NCI-H82 treated with DMSO at 0.1 percent for 48 hours (cell line): ENCODE data around the gene DLAT.
"Not testable (repeated sequence)": the region's sequence is repeated elsewhere in the genome, so short reads cannot be mapped to it uniquely, and the experiment has no call there.

Source experiments
- DNase-seq: peaks from one replicate; lab custom pipeline; 2025; ENCODE audit not compliant: unreplicated experiment; lab: John Stamatoyannopoulos, UW

DLAT gene

DNA sequence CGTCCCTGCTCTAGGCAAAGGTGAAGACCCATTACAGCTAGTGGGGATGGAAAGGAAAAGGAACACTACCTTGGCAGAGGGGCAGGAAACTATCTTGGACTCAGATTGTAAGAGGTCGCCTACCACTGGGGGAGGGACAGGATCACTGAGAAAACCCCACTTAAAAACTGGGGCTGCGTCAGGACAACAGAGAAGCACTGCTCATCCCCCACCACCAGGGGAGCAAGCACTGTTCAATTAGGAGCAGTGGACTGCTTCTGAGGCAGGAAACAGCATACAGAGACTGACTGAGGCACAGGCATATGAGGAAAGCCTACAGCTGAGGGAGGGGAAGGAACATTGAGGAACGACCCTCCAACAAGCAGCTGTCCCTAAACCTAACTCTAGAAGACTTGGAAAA is 20.8 kb upstream of the DLAT start:
- DNase-seq: no peak

DNA sequence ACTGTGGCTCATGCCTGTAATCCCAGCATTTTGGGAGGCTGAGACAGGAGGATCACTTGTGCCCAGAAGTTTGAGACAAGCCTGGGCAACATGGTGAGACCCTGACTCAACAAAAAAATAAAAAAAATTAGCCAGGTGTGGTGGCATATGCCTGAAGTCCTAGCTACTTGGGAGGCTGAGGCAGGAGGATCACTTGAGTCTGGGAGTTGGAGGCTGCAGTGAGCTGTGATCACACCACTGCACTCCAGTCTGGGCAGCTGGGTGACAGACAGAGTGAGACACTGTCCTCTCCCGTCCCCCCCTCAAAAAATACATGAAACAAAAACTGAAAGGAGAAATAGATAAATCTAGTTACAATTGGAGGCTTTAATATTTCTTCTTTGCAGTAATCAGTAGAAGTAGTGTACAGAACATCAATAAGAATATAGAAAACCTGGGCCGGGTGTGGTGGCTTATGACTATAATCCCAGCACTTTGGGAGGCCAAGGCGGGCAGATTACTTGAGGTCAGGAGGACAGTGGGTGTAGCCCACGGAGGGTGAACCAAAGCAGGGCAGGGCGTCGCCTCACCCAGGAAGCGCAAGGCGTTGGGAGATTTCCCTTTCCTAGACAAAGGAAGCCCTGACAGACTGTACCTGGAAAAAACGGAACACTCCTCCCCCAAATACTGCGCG is 19.6 kb upstream of the DLAT start:
- DNase-seq: no peak

DNA sequence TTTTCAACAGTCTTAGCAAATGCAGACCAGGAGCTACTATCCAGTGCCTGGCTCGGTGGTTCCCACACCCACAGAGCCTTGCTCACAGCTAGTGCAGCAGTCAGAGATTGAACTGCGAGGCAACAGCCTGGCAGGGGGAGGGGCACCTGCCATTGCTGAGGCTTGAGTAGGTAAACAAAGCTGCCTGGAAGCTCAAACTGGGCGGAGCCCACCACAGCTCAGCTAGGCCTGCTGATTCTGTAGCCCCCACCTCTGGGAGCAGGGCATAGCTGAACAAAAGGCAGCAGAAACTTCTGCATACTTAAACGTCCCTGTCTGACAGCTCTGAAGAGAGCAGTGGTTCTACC is 19.1 kb upstream of the DLAT start:
- DNase-seq: not testable (repeated sequence)

DNA sequence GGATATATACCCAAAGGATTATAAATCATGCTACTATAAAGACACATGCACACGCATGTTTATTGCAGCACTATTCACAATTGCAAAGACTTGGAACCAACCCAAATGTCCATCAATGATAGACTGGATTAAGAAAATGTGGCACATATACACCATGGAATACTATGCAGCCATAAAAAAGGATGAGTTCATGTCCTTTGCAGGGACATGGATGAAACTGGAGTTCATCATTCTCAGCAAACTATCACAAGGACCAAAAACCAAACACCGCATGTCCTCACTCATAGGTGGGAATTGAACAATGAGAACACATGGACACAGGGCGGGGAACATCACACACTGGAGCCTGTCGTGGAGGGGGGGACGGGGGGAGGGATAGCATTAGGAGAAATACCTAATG is 13.8 kb upstream of the DLAT start:
- DNase-seq: not testable (repeated sequence)

DNA sequence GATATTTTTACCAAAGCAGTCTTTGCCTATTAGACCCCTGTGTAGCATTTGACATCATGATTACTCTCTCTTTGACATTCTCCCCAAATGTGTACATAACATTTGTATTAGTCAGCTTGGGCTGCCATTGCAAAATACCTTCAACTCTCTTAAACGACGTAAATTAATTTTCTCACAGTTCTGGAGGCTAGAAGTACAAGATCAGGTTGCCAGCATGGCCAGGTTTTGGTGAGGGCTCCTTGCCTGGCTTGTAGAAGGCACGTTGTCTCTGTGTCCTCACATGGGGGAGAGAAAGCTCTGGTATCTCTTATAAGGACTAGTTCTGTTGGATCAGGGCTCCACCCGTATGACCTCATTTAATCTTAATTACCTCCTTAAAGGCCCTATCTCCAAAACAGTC is 12.3 kb upstream of the DLAT start:
- DNase-seq: no peak

DNA sequence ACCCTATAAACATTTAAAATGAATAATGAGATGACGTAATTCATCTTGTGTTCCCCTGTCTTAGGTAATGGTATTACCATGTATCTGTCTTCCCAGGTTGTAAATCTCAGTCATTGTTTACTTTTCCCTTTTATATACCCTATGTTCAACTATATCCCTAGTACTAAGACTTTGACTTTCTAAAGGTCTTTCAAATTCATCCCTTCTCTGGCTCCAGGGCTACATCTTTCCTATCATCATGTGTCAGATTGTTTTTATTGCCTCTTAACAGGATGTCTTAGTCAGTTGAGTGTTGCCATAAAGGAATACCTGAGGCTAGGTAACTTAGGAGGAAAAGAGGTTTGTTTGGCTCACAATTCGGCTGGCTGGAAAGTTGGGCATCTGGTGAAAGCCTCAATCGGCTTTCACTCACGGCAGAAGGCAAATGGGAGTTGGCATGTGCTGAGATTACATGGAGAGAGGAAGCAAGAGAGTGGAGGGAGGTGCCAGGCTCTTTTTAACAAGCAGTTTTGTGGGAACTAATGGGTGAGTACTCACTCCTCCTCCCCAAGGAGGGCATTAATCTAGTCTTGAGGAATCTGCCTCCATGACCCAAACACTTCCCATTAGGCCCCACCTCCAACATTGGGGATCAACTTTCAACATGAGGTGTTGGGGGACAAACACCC is 11.6 kb upstream of the DLAT start:
- DNase-seq: no peak

DNA sequence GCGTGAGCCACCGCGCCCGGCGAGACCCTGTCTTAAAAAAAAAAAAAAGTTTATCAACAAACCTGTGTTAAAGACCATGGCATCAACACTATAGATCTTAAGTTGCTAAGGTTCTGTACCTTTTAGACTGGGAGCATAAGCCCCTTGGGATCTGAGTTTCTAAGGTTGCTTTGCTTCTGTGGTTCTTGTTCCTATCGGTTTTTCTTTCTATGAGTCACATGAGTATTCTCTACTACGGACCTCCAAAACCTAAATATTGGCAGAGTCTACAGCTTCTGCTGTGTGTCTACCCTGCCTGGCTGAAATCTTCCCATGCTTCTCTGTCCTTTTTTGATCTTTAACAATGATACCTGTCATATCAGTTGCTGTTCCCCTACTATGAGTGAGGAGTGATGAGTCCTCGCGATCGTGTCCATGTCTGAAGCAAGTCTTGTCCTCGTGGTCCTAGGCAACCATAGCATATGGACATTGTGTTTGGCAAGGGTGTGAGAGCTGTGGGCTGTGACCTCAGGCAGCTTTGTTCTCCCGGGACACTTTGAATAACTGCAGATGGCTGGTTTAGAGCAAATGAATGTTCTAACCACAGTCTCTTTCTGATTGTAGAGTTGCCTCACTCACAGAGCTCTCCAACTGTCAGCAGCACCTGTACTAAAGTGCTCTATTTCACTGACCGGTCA is 9.0 kb upstream of the DLAT start:
- DNase-seq: no peak

DNA sequence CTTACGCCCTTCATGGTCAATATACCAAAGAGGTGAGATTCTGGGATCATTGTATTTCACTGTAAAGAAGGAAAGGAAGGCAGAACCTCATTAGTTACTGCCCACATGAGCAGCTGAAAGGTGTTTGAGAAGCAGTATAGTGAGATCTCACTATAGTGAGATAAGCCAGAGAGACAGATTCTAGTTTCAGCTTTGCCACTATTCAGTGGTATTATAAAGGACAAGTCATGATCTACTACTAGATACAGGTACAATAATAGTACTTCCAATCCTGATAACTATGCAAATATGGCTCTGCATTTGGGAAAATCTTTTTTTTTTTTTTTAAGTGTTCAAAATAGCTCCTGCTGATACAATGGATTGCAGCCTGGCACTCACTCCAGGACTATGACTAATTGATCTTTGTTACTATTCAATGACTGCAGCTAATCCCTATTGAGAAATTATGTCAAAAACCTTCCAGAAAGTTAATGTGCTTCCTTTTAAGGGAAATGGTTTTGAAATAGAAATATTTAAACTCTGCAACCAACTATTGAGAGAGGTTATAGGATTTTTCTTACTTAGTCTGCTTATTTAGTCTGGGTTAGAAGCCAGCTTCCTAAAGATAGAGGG is 8.3 kb upstream of the DLAT start:
- no peak for DNase-seq

DNA sequence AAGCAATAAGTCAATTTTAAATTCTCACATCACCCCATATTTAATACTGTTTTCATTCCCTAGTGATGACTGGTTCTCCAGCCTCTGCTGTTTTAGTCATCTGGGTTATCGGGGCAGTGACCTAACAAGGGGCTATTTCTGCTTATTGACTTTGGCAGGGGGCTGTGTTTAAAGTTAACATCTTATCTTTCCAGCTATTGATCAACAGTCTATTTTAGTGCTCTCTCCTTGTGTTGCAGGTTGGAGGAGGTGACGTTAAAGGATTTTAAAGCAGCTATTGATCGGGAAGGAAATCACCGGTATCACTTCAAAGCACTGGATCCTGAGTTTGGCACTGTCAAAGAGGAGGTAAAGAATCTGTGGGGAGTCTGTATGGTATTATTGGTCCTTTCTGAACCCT is 7.7 kb upstream of the DLAT start:
- no peak for DNase-seq

DNA sequence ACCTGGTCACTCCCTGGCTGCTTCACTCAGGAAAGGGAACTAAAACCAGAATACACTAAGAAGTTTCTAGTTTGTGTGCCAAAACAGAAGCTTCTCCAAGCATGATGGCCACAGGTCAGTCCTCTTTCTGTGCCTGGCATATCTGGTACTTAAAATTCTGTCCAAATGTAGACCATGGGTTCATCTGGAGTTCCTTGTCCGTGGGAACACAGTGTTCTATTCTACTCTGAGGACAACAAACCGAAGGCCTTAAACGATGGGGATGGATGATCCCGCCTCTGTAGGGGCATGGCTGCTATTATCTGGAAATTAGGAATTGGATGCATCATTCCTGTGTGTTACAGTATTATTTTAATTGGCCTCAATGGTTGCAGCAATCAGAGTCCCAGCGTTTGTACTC is 6.1 kb upstream of the DLAT start:
- no peak for DNase-seq

DNA sequence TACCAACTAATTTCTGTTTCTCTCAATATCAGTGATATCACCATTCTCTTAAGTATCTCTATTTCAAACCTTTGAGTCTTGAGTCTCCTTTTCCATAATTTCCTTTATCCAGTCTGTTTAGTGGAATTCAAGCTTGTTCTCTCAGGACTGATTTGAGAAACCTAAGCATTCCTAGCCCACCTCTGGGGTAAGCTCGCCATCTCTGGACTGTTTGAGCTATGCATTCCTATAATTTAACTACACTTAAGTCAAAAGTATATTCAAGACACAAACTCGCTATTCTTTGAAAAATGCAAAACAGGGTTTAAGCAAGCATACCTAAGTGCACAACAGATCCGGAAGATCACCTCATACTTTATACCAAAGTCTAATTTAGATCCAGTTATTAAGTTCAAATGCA is 2.1 kb upstream of the DLAT start:
- DNase-seq: no peak

DNA sequence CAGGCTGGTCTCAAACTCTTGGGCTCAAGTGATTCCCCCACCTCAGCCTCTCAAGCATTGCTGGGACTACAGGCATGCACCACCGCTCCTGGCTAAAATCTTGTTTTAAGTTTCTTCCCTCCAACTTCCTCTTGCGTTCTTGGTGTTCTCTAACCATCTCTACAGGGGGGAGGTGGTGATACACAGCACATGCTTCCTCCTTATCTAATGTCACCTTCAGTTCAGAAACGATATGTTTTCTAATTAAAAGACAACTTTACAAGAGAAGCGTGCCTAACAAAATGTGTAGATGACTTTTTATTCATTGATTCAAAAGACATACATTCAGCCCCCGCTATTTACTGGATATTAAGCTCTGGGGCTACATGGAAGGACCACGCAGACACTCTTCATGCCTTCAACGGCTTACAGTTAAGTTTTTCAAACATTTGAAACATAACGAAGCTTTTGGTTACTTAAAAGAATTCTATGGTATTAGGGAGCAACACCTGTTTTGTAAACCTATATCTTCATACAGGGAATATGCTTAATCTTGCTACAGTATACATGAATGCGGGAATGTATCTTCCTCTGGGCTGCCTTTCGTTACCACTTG is 933 bp upstream of the DLAT start:
- no peak for DNase-seq

DNA sequence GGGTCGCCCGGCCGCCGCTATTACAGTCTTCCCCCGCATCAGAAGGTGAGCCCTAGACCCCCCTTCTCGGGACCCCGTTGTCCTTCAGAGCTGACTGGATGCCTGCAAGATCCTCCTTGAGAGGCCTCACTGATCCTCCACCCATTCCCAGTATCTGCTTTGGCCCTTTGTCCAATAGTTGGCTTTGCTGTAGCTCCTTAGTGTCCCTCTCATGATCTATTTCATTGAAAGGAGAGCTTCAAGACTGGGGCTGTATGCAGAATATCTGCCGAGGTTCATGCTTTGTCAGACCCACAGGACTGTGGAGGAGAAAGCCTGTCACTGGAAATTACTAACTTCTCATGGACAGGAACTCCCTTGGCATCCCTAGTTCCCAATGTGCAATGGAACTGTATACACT is 499 bp downstream of the DLAT start:
- DNase-seq: no peak

DNA sequence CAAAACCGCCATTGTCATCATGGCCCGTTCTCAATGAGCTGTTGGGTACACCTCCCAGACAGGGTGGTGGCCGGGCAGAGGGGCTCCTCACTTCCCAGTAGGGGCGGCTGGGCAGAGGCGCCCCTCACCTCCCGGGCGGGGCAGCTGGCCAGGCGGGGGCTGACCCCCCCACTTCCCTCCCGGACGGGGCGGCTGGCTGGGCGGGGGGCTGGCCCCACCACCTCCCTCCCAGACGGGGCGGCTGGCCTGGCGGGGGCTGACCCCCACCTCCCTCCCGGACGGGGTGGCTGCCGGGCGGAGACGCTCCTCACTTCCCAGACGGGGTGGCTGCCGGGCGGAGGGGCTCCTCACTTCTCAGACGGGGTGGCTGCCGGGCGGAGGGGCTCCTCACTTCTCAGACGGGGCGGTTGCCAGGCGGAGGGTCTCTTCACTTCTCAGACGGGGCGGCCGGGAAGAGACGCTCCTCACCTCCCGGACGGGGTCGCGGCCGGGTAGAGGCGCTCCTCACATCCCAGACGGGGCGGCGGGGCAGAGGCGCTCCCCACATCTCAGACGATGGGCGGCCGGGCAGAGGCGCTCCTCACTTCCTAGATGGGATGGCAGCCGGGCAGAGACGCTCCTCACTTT is 1.7 kb downstream of the DLAT start:
- not testable (repeated sequence) for DNase-seq

DNA sequence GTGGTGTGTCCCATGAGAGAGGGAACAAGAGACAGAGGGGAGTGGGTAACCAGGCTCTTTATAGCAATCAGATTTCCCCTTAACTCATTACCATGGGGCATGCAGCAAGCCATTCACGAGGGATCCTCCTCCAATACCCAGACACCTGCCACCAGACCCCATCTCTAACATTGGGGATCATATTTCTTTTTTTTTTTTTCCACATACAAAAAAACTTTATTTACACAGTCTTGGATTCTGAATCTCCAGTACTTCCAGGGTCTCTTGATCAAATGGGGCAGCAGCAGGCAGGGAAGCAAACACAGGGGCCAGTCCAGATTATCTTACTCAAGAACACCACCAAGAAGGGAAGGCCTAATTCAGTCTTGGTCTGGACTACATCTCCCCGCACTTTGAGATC is 4.3 kb downstream of the DLAT start:
- DNase-seq: no peak

DNA sequence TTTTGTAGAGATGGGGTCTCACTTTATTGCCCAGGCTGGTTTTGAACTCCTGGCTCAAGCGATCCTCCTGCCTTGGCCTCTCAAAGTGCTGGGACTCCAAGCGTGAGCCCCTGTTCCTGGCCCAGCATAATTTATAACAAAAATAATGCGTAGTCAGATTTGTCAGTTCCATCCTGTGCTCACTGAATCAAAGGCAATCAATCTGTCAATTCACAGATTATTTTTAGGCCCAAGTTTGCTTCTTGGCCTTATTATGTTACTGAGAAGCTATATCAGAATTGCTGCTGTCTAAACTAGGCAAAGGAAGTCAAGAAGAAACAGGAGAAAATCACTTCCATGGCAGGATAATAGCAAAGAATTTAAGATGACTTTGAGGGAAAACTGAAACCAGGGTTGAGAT is 8.7 kb downstream of the DLAT start:
- DNase-seq: no peak

DNA sequence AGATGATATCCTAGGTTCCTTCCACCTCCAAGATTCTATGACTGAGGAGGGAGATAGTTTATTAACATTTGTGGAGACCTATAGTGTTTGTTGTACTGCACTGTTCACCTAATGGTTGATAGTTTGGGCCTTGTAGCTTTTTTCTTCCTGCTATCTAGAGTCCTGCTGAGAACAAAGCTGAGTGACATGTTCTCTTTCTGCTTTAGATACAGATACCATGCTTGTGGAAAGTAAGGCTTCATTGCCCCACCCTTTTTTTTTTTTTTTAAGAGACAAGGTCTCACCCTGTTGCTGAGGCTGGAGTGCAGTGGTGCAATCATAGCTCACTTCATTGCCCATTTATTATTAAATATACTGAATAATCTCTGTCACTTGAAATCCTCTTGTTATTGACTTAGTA is 12.3 kb downstream of the DLAT start:
- no peak for DNase-seq

DNA sequence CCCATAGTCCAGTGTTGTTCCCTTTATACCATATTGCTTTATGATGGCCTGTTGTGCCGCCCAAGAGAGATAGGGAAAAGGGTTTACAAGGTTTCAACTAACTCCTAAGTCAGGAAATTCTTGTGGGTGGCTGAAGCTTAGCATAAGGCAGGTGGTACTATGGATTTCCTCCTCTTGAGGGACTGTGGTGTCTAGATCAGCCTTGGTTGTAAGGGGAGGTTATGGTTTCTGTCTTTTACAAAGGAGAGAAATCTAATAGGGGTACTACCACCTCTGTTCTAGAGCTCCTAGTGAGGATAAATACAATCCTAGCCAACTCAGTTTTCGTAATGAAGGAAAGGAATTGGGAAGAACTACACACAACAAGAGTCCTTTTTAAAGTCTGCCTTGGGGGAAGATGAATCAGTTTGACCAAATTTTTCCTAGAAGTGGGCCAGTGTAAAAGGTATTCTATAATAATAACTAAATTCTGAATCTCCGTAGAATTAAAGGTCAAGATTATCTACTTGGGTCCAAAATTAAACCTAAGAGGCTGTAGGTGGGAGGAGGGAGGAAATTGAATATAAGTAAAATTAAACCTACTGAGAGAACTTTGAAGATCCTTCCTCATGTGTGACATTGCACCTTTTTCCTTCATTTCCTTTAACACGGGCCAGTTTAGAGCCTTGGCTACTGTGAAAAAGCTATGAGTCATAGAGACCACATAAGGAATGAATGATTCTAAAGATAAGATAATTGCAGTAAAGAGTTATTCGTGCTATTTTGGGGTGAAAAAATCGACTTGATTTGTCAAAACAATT is 17.2 kb downstream of the DLAT start:
- no peak for DNase-seq

DNA sequence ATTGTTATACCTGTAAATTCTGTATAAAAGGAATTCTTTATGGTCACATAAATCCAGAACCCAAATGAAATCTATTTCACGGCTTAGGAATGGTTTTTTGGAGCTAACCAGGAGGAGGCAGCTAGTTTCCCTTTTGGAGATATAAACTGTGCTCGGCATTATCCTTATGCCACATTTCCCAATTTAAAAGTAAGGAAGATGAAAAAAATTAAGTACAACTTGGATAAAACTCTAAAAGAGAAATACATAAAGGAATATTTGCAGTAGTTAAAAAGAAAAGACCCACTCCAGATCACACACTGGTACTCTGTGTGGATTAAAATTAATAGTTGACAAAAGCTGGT is 17.7 kb downstream of the DLAT start:
- DNase-seq: no peak

DNA sequence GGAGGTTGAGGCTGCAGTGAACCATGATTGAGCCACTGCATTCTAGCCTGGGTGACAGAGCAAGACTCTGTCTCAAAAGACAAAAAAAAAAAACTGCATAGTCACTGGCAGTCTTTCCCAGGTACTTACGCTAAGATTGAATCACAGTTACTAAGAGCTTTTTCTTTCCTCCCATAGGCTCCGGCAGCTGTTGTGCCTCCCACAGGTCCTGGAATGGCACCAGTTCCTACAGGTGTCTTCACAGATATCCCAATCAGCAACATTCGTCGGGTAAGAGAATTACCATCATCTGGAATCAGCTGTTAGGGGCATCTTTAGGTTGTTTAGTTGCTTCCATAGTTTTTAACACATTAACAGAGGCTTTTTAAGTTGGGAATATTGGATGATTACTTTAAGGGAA is 19.8 kb downstream of the DLAT start:
- DNase-seq: no peak

DNA sequence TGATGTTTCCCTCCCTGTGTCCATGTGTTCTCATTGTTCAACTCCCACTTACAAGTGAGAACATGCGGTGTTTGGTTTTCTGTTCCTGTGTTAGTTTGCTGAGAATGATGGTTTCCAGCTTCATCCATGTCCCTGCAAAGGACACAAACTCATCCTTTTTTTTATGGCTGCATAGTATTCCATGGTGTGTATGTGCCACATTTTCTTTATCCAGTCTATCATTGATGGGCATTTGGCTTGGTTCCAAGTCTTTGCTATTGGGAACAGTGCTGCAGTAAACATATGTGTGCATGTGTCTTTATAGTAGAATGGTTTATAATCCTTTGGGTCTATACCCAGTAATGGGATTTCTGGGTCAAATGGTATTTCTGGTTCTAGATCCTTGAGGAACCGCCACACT is 21.4 kb downstream of the DLAT start:
- DNase-seq: not testable (repeated sequence)
